NCI-H524 (cell line): ENCODE data around the gene CDC14B.

ENCODE experiments used
- DNase-seq, 2 experiments: peaks; one replicate each; lab custom pipeline; 2025; lab: John Stamatoyannopoulos, UW

Gene CDC14B

DNA sequence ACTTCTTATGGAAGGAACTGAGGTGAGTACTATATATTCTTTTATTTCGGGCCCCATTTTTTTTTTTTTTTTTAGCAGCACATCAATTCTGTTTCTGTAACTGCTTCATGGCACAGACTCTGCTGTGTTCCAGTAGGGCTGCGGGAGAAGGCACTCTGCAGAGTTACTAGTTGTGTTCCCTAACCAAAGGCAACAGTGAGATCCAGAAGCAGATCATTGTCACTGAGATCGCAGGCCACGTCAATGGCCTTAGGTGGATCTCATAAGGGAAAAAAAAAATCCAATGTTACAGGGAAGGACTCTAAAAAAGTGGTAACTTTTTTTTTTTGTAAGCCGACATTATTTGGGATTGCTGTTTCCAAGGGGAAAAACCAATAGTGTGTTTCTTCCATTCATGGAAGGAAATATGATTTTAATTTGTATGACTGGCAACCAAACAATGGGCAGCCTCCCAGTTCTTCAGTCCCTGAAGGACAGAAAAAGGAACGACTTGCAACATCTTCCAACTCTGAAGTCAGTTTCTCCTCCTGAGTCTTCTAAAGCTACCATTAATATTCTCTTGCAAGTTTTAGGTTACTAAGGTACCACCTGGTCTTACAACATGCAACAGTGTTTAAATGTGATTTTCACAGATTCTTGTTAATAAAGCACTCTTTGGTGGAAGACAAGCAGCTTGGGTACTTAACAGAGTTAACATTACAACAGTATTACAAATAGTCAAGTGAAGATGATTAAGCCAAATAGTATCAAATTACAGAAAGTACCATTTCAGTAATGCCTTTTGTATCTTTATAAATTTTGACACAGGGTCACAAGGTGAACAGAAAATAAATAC is 116.9 kb downstream of the CDC14B start:
- no peak for DNase-seq

DNA sequence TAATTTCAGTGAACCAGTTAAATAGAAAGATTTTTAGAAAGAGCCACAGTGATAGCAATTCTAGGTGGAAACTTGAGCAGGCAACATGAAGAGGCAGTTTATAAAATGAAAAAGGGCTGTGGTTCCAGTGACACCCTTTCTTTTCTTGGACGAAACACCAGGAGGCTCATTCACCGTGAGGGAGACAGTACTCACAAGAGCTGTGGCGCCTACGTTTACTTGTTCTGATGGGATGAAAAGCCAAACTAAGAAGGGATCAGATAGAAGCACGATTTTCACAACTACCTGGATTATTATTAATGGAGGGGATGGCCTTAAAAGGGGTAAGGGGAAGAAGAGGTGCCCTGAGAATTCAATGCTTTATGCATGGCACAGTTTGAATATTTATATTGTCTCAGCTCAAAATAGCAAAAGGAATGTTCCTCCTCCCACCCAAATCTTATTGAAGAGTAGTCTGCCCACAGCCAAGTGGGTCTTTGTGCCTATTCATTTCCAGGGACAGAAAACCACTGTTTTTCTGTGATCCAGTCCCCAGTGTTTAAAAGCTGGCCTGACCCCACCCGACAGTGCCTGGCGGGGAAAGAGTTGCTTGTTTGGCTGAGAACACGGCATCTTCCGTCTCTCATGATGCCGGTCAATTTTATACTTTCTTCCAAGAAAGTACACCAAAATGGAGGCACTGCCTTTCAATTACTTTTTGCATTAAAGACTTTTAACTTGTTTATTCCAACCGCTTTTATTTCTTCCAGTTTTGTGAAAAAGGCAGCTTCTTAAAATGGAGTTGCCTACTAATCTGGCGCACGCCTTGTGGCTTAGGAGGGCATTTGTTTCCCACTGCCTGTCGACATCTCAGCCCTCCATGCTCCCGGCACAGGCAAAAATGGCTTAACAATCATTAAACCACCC is 117.8 kb downstream of the CDC14B start:
- no peak for DNase-seq

DNA sequence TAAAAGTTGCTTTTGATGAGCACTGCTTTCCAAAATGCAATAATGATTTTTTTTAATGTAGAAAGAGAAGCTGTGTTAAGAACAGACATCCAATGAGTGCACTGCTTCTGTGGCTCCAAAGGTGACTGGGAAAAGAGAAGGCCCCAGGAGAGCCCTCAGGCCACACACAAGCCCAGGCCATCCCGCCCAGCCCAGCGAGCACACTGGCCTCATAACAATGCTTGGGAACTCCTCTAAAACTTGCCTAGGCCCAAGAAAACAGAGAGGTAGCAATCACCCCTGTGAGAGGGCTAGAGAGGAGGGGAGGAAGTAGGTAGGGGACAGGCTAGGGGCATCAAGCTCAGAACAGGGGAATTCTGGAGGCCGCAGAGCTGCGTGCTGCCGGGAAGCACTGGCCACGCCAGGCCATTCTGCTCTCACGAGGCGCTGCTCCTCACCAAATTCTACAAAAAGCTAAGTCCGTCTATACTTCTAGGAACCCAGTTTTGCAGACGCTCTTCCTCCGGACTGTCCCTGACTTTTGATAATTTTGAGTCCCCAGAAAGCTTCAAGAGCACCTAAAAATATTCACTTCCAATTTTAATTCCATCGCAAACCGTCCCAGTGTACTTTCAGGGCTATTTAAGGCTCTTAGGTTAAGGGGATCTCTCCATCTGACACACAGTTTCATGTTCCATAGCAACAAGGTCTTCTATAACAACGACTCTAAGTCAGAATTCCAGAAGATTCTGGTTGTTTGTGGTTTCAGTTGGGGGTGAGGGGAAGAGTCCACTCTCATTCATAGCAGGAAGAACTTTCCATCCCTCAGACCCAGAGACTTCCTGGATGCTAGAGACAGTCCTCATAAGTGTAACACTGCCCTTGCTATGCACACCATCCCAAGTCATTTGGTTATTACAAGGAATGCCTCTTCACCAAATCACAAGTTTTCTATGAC is 118.7 kb downstream of the CDC14B start:
- no peak for DNase-seq

DNA sequence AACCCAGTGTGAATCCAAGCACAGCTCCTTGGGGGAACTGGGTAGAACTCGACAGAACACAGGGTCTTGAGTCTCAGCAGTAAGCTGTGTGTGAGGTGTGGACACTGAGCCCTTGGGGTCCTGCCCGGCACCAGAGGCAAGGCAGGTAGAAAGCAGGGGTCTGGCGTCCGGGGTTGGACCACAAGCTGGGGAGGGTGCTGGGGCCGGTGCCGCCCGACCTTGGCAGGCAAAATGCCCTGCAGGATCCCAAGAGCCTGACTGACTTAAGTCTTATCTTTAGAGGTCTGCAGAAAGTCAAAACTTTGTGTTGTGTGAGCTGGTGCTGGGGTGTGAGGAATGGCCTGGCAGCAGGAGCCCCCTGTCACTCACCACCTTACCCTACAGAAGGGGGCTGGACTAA is 120.4 kb downstream of the CDC14B start:
- no peak for DNase-seq

DNA sequence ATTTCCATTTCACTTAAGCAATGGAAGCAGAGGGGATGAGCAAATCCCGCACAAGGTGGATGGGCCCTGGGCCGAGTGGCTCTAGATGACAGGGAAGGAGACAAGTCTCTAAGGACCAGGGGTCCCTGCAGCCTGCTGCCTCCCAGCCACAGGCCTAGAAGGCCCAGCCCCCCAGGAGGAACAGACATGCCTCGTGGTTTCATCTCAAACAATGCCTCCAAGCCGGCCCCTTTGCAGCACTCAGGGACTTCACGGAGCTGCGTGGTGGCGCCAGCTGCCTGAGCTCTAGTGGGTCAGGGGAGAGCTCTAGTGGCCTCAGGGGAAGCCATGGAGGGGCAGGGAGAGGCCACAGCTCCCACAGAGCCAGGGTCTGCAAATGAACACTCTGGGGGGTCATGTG is 120.8 kb downstream of the CDC14B start:
- no peak for DNase-seq

DNA sequence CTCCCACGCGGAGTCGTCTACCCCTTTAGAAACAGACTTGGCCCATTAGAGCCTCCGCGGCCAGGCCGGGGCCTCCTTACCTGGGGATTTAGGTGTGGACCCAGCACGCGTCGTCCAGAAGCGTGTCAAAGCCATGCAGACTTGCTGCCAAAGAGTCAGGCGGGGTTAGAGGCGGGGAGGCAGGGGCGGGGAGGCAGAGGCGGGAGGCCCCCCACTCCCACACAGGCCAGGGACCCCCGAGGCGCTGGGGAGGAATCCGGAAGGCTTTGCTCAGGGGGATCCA is 122.6 kb downstream of the CDC14B start:
- no peak for DNase-seq

DNA sequence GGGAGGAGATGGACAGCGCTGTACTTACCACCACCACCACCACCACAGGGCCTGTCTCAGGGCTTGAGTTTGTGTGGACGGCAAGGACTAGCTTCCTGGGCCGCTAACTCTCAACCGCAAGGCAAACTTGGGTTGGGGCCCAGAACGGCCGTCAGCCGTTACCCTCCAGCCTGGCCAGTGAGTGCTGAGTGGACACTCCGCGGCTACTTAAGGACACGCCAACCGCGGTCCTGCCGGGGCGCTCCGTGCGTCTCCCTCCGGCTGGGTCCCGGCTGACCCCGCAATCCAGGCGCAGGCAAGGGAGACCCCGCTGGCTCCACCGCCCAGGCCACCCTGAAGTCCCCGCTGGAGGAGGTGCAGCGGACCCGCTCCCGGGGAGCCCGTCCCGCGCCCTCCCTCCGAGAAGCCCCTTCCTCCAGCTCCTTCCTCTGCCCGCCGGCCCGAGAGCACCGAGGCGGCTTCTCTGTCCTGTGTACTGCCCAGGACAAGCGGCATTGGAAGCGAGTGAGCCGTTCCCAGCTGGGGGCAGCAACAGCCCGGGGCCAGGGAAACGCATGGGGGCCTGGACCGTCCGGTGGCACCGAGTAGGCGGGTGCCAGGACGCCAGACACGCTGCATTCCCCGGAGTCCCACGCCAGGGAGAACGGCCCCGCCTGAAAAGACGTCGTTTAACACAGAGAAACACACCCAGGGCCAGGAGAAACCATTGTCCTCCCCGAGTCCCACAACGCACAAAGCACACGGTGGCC is 123.1 kb downstream of the CDC14B start:
- no peak for DNase-seq

DNA sequence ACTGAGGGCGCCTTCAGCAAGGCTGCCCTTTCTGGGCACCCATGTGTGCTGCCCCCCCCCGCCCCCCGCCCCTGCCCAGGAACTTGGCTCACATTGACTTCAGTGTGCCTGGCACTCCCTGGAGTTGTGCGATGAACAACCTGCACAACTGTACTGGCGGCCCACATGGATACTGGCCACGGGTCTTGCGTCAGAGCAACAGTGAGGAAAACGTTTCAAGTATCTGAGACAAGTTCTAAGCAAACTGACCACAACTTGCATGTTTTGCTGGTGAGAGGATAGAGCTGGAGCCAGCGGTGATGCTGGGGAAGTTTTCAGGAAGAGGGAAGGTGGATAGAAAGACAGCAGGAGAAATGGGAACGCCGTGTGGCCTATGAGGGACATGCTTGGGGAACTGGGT is 124.3 kb downstream of the CDC14B start:
- DNase-seq: no peak

DNA sequence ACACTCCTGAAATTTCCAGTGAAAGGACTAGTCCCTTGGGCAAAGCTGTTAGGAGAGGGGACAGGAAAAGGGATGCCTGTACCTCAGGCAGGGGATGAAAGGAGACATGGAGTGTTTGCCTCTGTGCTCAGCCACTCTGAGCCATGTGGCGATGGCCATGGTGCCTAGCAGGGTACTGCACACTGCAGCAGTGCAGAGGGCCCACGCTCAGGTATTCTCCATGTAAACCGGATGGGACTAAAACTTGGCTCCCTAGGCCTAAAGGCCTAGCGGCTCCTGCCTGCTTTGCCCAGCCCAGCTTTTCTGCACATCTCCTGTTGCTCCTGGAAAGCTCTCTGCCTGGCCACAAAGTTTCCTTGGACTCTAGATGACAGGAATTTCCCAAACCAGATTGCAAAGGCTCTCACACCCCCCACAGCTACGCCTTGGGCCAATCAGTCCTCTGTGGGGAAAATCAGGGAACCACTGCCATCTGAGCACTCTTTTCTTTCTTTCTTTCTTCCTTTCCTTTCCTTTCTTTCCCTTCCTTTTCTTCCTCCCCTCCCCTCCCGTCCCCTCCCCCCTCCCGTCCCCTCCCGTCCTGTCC is 125.3 kb downstream of the CDC14B start:
- no peak for DNase-seq

DNA sequence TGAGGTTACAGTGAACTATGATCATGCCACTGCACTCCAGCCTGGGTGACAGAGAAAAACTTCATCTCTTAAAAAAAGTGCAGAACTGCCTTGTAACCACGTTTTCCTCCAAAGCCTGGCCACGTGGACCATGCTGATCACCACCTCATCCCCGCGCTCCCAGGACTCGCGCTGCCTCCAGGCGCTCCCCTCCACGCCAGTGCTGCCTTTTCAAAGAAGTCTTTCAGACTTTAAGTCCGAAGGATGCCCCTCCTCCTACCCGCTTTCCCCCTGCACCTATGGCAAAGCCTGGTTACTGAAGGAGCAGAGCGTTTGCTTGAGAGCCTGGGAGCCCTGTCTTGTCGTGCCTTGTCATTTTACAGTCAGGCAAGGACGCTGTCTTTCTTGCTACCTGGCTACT is 125.9 kb downstream of the CDC14B start:
- no peak for DNase-seq

DNA sequence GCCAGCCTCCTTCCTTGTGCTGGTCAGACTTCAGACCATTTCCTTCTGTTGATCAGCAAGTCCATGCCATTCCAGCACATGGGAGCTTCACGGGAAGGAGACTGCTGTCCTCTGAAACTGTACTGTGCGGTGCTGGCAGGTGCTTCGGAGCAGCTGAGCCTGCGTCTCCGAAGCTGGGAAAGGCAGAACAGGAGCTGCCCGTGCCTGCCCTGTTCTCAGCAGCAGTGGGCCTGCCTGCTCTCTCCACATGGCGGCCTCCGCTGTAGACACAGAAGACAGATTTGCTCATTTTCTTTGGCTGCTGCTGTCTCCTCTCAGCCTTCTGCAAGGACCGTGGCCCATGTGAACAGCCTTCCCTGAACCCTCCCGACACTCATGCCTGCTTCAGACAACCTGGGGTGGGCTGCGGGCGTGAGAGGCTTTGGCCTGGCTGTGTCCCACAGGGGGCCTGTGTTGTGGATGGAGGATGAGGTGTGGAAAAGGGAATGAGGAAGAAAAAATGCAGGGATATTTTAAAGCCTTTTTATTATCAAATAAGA is 126.6 kb downstream of the CDC14B start:
- DNase-seq: no peak

DNA sequence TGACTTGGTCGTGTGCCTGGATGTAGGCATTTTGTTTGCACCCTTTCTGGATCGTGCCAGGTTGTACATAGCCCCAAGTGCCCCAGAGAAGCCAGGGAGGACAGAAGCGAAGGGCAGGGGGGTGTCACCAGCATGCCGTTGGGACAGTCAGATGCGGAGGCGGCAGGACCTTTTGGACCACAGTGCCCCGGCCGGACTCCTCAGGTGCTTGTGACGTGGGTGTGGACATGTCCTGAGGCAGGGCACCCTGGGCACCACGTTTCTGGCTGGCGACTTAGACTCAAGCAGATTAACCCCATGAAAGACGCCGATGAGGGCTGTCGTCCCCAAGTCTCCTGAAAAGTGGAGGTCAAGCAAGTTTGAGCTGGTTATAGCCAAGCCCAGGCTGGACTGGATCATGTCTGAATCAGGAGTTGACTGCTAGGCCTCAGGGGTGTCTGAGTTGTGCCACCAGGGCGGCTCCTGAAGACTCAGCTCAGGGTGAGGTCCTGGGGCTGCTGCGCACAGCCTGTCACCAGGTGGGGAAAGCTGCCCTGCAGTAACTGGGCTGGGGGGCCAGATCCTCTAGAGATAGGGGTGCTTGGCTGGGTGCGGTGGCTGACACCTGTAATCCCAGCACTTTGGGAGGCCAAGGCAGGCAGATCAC is 127.6 kb downstream of the CDC14B start:
- no peak for DNase-seq

DNA sequence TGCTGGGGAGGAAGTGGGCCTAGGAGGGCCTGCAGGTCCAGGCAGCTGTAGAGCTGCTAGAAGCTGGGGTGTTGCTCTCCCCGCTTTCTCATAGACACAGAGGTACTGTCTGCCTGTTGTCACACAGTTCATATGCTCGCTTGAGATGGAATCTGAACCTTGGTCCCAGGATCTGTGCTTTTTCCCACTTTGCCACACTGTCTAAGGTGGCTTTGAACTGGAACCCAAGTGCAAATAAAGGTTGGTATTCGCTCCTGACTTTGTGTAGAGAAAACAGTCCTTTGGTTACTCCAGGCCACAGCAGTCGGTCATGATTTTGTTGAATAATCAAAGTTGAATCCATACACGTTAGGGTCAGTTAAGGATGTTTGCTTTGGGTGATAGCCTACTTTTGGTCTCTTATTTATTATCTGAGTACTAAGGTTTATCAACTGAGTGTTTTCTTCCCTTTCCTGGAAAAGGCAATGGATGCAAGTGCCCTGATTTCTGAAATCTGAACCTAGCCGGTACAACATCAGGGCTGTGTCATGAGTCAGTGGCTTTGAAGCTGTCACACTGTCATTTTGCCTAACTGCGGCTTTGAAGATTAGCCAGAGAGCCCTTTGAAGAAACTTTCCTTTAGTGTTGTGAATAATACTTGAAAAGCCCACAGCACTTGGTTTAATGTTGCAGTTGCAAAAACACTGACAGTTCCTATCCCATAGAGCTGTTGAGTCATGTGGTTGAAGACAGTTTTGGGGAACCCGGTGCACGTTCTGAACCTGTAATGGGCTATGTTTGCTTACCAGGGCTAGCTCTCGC is 128.4 kb downstream of the CDC14B start:
- no peak for DNase-seq

DNA sequence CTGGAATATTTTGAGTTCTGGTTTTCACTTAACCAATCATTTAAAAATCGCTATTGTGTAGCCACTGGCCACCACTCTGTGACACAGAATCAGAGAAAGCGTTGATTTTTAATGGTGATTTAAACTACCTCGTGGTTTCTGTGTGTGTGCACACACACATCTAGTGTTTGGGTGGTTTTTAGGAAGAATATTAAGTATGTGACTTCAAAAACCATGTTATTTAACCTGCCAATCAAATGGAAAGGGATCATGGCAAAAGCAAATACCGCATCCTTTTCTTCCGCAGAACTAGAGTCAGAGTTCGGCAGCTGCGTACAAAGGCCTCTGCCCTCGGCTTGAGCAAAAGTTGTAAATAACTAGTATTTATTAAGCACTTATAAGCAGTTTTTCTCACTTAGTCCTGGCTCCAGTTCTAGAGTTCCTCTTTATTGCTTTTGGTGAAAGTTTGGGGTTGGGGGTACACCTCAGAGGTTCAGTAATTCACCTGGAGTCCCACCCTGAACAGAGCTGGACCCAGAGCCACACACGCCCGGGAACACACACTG is 129.0 kb downstream of the CDC14B start:
- no peak for DNase-seq

DNA sequence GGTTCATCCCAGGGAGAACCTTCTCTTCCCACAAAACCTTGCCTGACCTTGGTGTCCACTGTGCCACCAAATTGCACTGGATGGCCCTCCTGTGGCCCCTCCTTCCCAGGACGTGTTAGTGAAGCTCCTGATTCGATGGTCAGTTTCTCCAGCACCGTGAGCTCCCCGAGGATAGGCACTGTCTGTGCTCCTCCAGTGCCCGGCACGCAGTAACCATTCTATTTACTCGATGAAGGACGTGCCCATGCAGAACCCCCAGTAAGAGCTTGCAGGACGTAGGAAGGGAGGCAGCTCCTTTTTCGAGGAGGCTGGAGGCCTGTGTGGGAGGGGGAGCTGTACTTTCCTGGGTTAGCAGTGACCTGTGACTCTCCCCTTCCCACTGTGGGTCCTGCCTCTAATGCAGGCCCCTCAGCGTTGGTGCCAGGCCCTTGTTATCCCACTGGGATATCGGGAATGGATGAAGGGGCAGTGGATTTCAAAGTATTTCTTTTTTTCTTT is 130.1 kb downstream of the CDC14B start:
- no peak for DNase-seq

DNA sequence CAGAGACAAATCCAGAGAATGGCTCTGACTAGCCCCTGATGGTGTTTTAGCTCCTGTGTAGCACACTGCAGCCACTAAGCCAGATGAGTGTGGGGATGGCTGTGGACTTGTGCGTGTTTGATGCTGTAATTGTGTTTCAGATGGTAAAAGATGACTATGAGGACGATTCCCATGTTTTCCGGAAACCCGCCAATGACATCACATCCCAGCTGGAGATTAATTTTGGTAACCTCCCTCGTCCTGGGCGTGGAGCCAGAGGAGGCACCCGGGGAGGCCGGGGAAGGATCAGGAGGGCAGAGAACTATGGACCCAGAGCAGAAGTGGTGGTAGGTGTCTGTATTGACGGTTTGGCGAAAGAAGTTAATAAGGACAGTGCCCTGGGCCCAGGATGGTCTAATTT is 131.7 kb downstream of the CDC14B start:
- DNase-seq: no peak

DNA sequence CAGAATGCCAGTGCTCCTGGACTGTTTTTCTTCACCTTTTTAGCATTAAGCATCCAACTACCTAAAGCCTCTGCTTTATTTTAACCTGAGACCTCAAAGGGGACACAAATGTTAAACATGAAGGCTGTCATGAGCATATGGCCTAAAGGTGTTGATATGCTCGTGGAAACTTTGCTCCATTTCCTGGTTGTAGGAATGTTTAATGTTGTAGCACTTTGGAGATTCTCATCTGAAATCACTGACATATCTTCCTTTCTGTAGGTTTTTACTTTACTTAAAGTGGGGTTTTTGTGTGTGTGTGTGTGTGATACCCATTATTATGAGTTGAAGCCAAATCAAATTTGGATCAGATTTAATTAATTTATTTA is 132.6 kb downstream of the CDC14B start:
- no peak for DNase-seq

DNA sequence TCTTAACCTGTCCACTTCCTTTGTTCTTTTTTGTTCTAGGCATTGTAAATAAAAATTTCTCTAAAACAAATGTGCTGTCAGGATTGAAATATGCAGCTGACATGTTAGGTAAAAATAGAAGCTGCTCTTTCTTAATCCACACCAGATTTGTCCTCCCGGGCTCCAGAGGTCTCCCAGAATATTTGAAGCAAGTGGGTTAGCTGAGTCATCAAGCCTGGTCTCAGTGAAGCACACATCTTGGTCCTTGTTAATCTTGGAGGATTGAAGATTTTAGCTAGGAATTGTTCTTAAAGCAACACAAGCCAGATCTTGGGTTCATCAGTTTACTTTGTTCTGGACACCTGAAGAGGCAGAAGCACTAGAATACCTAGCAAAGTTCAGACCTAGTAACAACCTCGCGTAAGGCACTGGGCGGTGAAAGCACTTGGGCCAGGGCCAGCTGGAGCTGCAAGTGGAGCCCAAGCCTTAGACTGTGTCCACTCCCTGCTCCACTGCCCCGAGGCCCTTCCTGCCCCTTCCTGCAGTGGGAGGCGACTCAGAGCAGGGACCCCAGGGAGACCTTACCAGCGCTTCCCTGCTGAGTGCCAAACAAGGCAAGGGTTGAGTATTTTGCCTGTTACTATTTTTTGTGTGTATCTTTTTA is 133.1 kb downstream of the CDC14B start:
- DNase-seq: no peak

DNA sequence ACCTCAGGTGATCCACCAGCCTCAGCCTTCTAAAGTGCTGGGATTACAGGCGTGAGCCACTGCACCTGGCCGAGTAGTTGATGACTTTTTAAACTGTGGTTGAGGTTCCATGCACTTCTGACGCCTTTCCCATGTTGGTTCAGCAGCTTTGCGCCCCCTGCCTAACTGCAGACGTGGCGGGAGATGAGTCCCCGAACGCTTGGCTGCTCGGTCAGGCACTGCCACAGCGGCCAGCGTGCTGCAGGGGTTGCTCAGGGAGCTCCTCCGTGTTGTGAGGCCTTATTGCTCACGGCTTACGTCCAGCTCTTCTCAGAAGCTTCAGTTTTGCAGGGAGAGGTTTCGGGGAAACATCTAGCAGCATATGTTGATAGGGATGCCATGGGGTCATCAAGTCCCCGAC is 134.4 kb downstream of the CDC14B start:
- DNase-seq: no peak
